B cell (primary cell): ENCODE measurements around the gene RFX3. TPM values are rescaled to one million over a fixed set of nuclear protein-coding genes. Genes with fewer than 3 reads are reported as not detected.

Experiments
- ATAC-seq: fragments of 200-7000 bp; cut with Tn5 transposase; one replicate; pipeline ENCODE4 v1.10.0; 2021; ENCODE audit warnings: low read depth, mild to moderate bottlenecking, moderate number of reproducible peaks, moderate library complexity
- CTCF ChIA-PET: fragments of 350-600 bp; sonication (Branson Sonifier 250); formaldehyde crosslinking; loops from one replicate; lab custom pipeline; 2021; ENCODE audit warnings: antibody characterized with exemption, inconsistent platforms; lab: Charles Lee
- POLR2A ChIA-PET: fragments of 350-600 bp; sonication (Branson Sonifier 250); formaldehyde crosslinking; loops from one replicate; lab custom pipeline; 2021; ENCODE audit warnings: antibody characterized with exemption; lab: Charles Lee
- DNase-seq: peaks from one replicate; pipeline ENCODE4 v3.0.0; 2013
- H2AFZ ChIP-seq: 2 replicates; pipeline ENCODE4 v1.6.1; 2012; ENCODE audit warnings: mild to moderate bottlenecking, low read depth, low read length; ENCODE audit not compliant: insufficient read depth, poor library complexity, severe bottlenecking
- H3K27ac ChIP-seq, 2 donors: 1 replicate in 1 of 2; 2 replicates in 1 of 2; pipeline ENCODE4 v1.5.1; 2012 to 2013; ENCODE audit warnings: low read length in 2 of 2, mild to moderate bottlenecking in 2 of 2, moderate library complexity in 1 of 2
- H3K27me3 ChIP-seq, 4 experiments: fragments of 200-600 bp in 1 of 4; sonication (generic) in 1 of 4; replicated peaks in 1 of 4; 1 replicate in 2 of 4; 2 replicates in 2 of 4; pipeline versions ENCODE4 v1.6.1 to v1.7.0; 2013 to 2016; ENCODE audit warnings: low read length in 3 of 4, mild to moderate bottlenecking in 2 of 4, mixed read lengths in 1 of 4, moderate library complexity in 1 of 4; ENCODE audit not compliant: insufficient read depth in 4 of 4, control insufficient read depth in 3 of 4; ENCODE audit errors: control extremely low read depth in 1 of 4
- H3K36me3 ChIP-seq, 2 experiments: replicated peaks in 1 of 2; 1 replicate in 1 of 2; 2 replicates in 1 of 2; pipeline versions ENCODE4 v1.6.1 to v1.7.1; 2013; ENCODE audit warnings: low read length in 1 of 2; ENCODE audit not compliant: insufficient read depth in 2 of 2, control insufficient read depth in 1 of 2; ENCODE audit errors: control extremely low read depth in 1 of 2, extremely low read depth in 1 of 2
- H3K4me1 ChIP-seq, 2 donors: fragments of 200-600 bp in 1 of 2; sonication (generic) in 1 of 2; 1 replicate in 1 of 2; 2 replicates in 1 of 2; pipeline versions ENCODE4 v1.5.1 to v1.6.1; 2013 to 2017; ENCODE audit warnings: low read length in 2 of 2; ENCODE audit not compliant: control insufficient read depth in 2 of 2, insufficient read depth in 2 of 2
- H3K4me2 ChIP-seq: replicated peaks from 2 replicates; pipeline ENCODE3; 2012; ENCODE audit warnings: mild to moderate bottlenecking, low read depth, low read length; ENCODE audit not compliant: poor library complexity, severe bottlenecking
- H3K4me3 ChIP-seq, 5 experiments: fragments of 200-600 bp in 1 of 5; sonication (generic) in 1 of 5; 1 replicate in 3 of 5; 2 replicates in 2 of 5; pipeline versions ENCODE4 v1.5.1 to v1.7.0; 2011 to 2016; ENCODE audit warnings: low read length in 4 of 5, mild to moderate bottlenecking in 4 of 5, low read depth in 2 of 5, control low read depth in 1 of 5, moderate library complexity in 1 of 5; ENCODE audit not compliant: insufficient read depth in 1 of 5; ENCODE audit errors: control extremely low read depth in 1 of 5, extremely low read depth in 1 of 5
- H3K79me2 ChIP-seq: fragments of 200-600 bp; sonication (generic); one replicate; pipeline ENCODE4 v1.6.0; 2016; ENCODE audit warnings: low read length; ENCODE audit not compliant: control insufficient read depth, insufficient read depth
- H3K9ac ChIP-seq: fragments of 200-600 bp; sonication (generic); 2 replicates; pipeline ENCODE4 v1.6.1; 2017; ENCODE audit warnings: mild to moderate bottlenecking, low read length, moderate library complexity
- H3K9me3 ChIP-seq, 3 donors: one replicate each; pipeline versions ENCODE4 v1.6.1 to v1.7.1; 2013; ENCODE audit warnings: low read length in 2 of 3; ENCODE audit not compliant: control insufficient read depth in 2 of 3, insufficient read depth in 1 of 3; ENCODE audit errors: control extremely low read depth in 1 of 3
- H4K20me1 ChIP-seq: 2 replicates; pipeline ENCODE4 v1.6.0; 2012; ENCODE audit warnings: mild to moderate bottlenecking, low read length; ENCODE audit not compliant: insufficient read depth, control insufficient read depth, poor library complexity, severe bottlenecking
- H3K27ac Mint-ChIP-seq: one replicate; pipeline ENCODE4 v1.8.0; 2021; ENCODE audit warnings: mixed read lengths
- H3K27me3 Mint-ChIP-seq: one replicate; pipeline ENCODE4 v1.8.0; 2021; ENCODE audit warnings: mixed read lengths
- H3K4me1 Mint-ChIP-seq: one replicate; pipeline ENCODE4 v1.8.0; 2021; ENCODE audit warnings: mixed read lengths
- H3K4me3 Mint-ChIP-seq: one replicate; pipeline ENCODE4 v1.8.0; 2021; ENCODE audit warnings: mixed read lengths
- H3K9me3 Mint-ChIP-seq: one replicate; pipeline ENCODE4 v1.8.0; 2022; ENCODE audit warnings: mixed read lengths; ENCODE audit not compliant: insufficient read depth
- EZH2 ChIP-seq: IDR thresholded peaks from 2 replicates; pipeline ENCODE4 v1.6.1; 2012; ENCODE audit warnings: borderline replicate concordance, low read depth, mild to moderate bottlenecking, moderate library complexity, low read length; ENCODE audit not compliant: insufficient read depth, poor library complexity, severe bottlenecking
- WGBS: methylation state at CpG from one replicate; pipeline ENCODE4 v1.1.5; 2013; ENCODE audit warnings: missing lambda C conversion rate; ENCODE audit not compliant: insufficient coverage; 5-methylcytosine and 5-hydroxymethylcytosine counted together
- intact Hi-C: fragments of 100-400 bp; cut with micrococcal nuclease; formaldehyde crosslinking; loops from one replicate; pipeline ENCODE4 v1.10.0; 2022
- polyA plus RNA-seq: library from polyadenylated mRNA; depleted of rRNA; stranded (reverse); fragments of >200 nt; gene quantifications from 2 replicates; pipeline ENCODE4 v1.2.3, GENCODE V29; 2012
- total RNA-seq, 2 donors: library from RNA; stranded (reverse); fragments of 120-200 nt in 1 of 2; gene quantifications; 1 replicate in 1 of 2; 2 replicates in 1 of 2; pipeline versions ENCODE4 v1.2.3 to v1.2.4, GENCODE V29; 2013 to 2022
- TF ChIP-seq, protein P1 (sequence below): fragments of 200-600 bp; IDR thresholded peaks from one replicate; pipeline ENCODE4 v1.8.0; 2022; ENCODE audit warnings: antibody characterized with exemption, mild to moderate bottlenecking

RFX3 gene
- total and polyA plus RNA-seq, 2 donors (not counting 1 experiment from before 2014, with no cell fraction given) = 6.1 to 39.1 TPM

DNA sequence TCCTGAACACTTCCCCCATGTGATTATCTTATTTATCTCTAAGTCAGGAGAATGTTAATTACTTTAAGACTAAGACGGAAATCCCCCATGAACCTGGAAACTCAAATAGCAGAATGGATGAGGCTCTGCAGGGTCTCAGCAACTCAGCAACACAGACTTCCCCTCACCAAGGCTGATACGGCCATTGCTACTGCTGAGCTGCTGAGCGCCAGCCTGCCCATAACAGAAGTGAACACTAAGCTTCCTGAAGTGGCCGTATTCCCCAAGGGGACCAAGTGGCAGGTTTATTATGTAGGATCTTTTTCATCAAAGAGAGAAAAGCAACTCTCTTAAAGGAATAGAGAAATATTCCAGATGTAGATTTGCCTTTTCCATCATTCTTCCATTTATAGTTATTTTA, 311.1 kb downstream of the RFX3 start:
- intact Hi-C loops = no loop called here
- Mint-ChIP-seq H3K27me3 (peaks cover 10% of the 10 kb centered on the region), H3K4me3 (no peak overlapping the region), H3K9me3 (no peaks in the 10 kb centered on the region), H3K27ac (no peak overlapping the region), H3K4me1 (no peaks in the 10 kb centered on the region)
- ChIA-PET POLR2A (no interaction called here), CTCF (interaction anchor here (2.1 kb wide), 1 partner anchor 227 kb away, joined by 5 read pairs; no protein-coding TSS in a partner anchor)
- Histone ChIP-seq H3K4me1 (no peaks in the 10 kb centered on the region), H3K4me3 (no peak overlapping the region), H3K27me3 (no peaks in the 10 kb centered on the region), H3K9me3 (no peaks in the 10 kb centered on the region), H3K4me2 (no peak overlapping the region), H3K27ac (no peak overlapping the region), H4K20me1 (no peaks in the 10 kb centered on the region), H3K9ac (no peak overlapping the region), H3K79me2 (no peaks in the 10 kb centered on the region), H3K36me3 (no peaks in the 10 kb centered on the region), H2AFZ (no peak overlapping the region)
- TF ChIP-seq EZH2 = no peak
- TF ChIP-seq, protein P1, sequence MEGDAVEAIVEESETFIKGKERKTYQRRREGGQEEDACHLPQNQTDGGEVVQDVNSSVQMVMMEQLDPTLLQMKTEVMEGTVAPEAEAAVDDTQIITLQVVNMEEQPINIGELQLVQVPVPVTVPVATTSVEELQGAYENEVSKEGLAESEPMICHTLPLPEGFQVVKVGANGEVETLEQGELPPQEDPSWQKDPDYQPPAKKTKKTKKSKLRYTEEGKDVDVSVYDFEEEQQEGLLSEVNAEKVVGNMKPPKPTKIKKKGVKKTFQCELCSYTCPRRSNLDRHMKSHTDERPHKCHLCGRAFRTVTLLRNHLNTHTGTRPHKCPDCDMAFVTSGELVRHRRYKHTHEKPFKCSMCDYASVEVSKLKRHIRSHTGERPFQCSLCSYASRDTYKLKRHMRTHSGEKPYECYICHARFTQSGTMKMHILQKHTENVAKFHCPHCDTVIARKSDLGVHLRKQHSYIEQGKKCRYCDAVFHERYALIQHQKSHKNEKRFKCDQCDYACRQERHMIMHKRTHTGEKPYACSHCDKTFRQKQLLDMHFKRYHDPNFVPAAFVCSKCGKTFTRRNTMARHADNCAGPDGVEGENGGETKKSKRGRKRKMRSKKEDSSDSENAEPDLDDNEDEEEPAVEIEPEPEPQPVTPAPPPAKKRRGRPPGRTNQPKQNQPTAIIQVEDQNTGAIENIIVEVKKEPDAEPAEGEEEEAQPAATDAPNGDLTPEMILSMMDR = no peak
- DNase-seq (no peak), ATAC-seq (no peak)
- 60% methylated on average over 1 of the region's 4 CpGs for WGBS

DNA sequence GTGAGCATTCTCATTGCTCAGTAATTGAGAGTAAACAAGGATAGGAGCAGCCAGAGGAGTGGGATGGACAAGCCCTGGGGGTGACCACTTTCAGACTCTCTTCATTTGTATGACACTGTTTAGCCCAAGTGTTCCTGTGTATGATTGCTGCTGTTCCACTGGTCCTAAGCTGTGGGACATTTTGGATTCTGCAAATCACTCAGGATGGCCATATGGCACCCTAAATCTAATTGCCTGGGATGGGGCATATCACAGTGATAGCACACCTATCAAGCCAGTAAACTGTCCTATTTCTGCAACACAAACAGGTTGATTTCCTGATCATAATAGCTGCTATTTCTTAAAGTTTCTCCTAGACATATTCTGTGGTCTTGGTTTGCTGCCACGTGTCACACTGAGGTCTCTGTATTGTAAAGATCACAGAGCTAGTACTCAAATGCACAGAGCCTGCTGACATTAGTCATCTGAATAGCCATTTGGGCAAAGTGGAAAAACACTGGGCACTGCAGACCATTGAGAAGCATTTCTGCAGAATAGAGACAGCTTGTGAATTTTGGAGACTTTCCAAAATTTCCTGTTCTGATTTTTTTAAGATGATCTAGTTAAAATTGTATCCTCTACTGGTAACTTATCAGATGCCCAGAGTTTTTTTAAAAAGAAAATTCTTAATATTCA, 320.2 kb downstream of the RFX3 start:
- H3K27ac ChIP-seq = no peak overlapping the region
- CTCF ChIA-PET = no interaction called here
- H3K36me3 ChIP-seq = no peaks in the 10 kb centered on the region
- DNase-seq (no peak), ATAC-seq (no peak)
- H3K4me1 Mint-ChIP-seq = no peaks in the 10 kb centered on the region
- no peak overlapping the region for H3K4me2 ChIP-seq
- H4K20me1 ChIP-seq = no peaks in the 10 kb centered on the region
- TF ChIP-seq, protein P1 = no peak
- TF ChIP-seq EZH2 = no peak
- H3K27ac Mint-ChIP-seq = no peak overlapping the region
- no peaks in the 10 kb centered on the region for H3K27me3 ChIP-seq
- H3K4me3 Mint-ChIP-seq = no peak overlapping the region
- no peaks in the 10 kb centered on the region for H3K4me1 ChIP-seq
- no peaks in the 10 kb centered on the region for H3K79me2 ChIP-seq
- POLR2A ChIA-PET = no interaction called here
- no peak overlapping the region for H2AFZ ChIP-seq
- H3K9ac ChIP-seq = no peak overlapping the region
- intact Hi-C loops = no loop called here
- H3K9me3 Mint-ChIP-seq = no peaks in the 10 kb centered on the region
- H3K4me3 ChIP-seq = no peak overlapping the region
- H3K27me3 Mint-ChIP-seq = peaks cover under 1% of the 10 kb centered on the region
- 80% methylated on average over 1 of the region's 1 CpG for WGBS
- H3K9me3 ChIP-seq = no peaks in the 10 kb centered on the region
